Measurements from ENCODE around the gene ADAMTS13. TPM values are rescaled to one million over a fixed set of nuclear protein-coding genes. Genes with fewer than 3 reads are reported as not detected.

ADAMTS13 gene
- total and polyA plus RNA-seq, 2 donors (not counting 3 experiments of a cell fraction or from before 2014, with no cell fraction given): 1.5 to 2.5 TPM

- no peak overlapping the region for H3K27ac ChIP-seq (ENCODE audit: insufficient read depth, low read depth, low read length)
- peak overlapping the region in 2 of 3 experiments; percentile 60 to 82 for H3K4me3 ChIP-seq (replicated peaks in 1 of 3; ENCODE audit: insufficient read depth in 1 of 3, low read depth in 1 of 3, low read length in 3 of 3)
- ChIA-PET POLR2A (interaction anchor here (0.6 to 1.5 kb wide), 3 partner anchors 17 to 218 kb away, joined by 4 to 8 read pairs (median 8); partner anchors contain the start of genes MED22, RPL7A and SLC2A6), CTCF (interaction anchor here (0.5 to 1.5 kb wide), 2 partner anchors 9 to 274 kb away, joined by 3 to 4 read pairs; no protein-coding TSS in a partner anchor)
- H3K4me1 ChIP-seq (ENCODE audit: control insufficient read depth, extremely low read depth, insufficient read depth, low read length): peaks cover 9% of the 10 kb centered on the region
- BruUV-seq (replicated peaks): no TSS peak
- FAIRE-seq: no peak
- H3K36me3 ChIP-seq (ENCODE audit: control insufficient read depth in 2 of 2, extremely low read depth in 1 of 2, insufficient read depth in 2 of 2, low read length in 2 of 2): no peaks in the 10 kb centered on the region
- no peaks in the 10 kb centered on the region for H4K20me1 ChIP-seq (replicated peaks; ENCODE audit: control insufficient read depth, extremely low read depth, insufficient read depth, low read length)
- no peaks in the 10 kb centered on the region for H3K27me3 ChIP-seq (ENCODE audit: control insufficient read depth in 2 of 2, insufficient read depth in 2 of 2, low read length in 2 of 2)
- peak overlapping the region; percentile 74 for H3K4me2 ChIP-seq (ENCODE audit: insufficient read depth, low read length)
- intact Hi-C loops (cut with micrococcal nuclease) (no loop called here), dilution Hi-C loops (cut with MboI; ENCODE audit: extremely low pct_ligation_motif_present, low sequenced_read_pairs) (no loop called here)
- H2AFZ ChIP-seq (ENCODE audit: low read depth, low read length): peak overlapping the region; percentile 75
- H3K9ac ChIP-seq (replicated peaks; ENCODE audit: extremely low read depth, insufficient read depth, low read length): peak overlapping the region; percentile 86
- TF ChIP-seq POLR2A (IDR thresholded peaks at IDR 0.05; ENCODE audit: low read depth, low read length) (no peak), JUN (IDR thresholded peaks at IDR 0.05; ENCODE audit: borderline replicate concordance, insufficient read depth, insufficient read length, low read depth) (no peak), GATA2 (IDR thresholded peaks at IDR 0.05; ENCODE audit: insufficient read depth, insufficient read length, low read depth, low read length) (no peak), MYC (IDR thresholded peaks at IDR 0.05; ENCODE audit: low read depth, low read length) (no peak)
- H3K79me2 ChIP-seq (ENCODE audit: control insufficient read depth, insufficient read depth, low read length): no peaks in the 10 kb centered on the region
- DNase-seq (ENCODE audit: low read depth, low spot score): peak; percentile 23
- H3K9me1 ChIP-seq (replicated peaks; ENCODE audit: control insufficient read depth, extremely low read depth, insufficient read depth, low read length): no peaks in the 10 kb centered on the region
- H3K9me3 ChIP-seq (replicated peaks; ENCODE audit: control insufficient read depth, insufficient read depth, low read length): no peaks in the 10 kb centered on the region
Observed at GRCh38 chr9:133460405-133461175, 38.4 kb downstream of the ADAMTS13 start.

GRCh38 chr9:133461975-133462374 lies 39.8 kb downstream of the ADAMTS13 start:
- Histone ChIP-seq H3K36me3 (ENCODE audit: control insufficient read depth in 2 of 2, extremely low read depth in 1 of 2, insufficient read depth in 2 of 2, low read length in 2 of 2) (no peaks in the 10 kb centered on the region), H3K79me2 (ENCODE audit: control insufficient read depth, insufficient read depth, low read length) (no peaks in the 10 kb centered on the region), H2AFZ (ENCODE audit: low read depth, low read length) (no peak overlapping the region), H3K4me1 (ENCODE audit: control insufficient read depth, extremely low read depth, insufficient read depth, low read length) (peaks cover 9% of the 10 kb centered on the region), H3K4me2 (ENCODE audit: insufficient read depth, low read length) (no peak overlapping the region), H3K9ac (replicated peaks; ENCODE audit: extremely low read depth, insufficient read depth, low read length) (no peak overlapping the region), H3K27ac (ENCODE audit: insufficient read depth, low read depth, low read length) (no peak overlapping the region), H3K9me1 (replicated peaks; ENCODE audit: control insufficient read depth, extremely low read depth, insufficient read depth, low read length) (no peaks in the 10 kb centered on the region), H3K27me3 (ENCODE audit: control insufficient read depth in 2 of 2, insufficient read depth in 2 of 2, low read length in 2 of 2) (no peaks in the 10 kb centered on the region), H3K9me3 (replicated peaks; ENCODE audit: control insufficient read depth, insufficient read depth, low read length) (no peaks in the 10 kb centered on the region), H4K20me1 (replicated peaks; ENCODE audit: control insufficient read depth, extremely low read depth, insufficient read depth, low read length) (no peaks in the 10 kb centered on the region), H3K4me3 (replicated peaks in 1 of 3; ENCODE audit: insufficient read depth in 1 of 3, low read depth in 1 of 3, low read length in 3 of 3) (no peak overlapping the region)
- FAIRE-seq: no peak
- TF ChIP-seq JUN (IDR thresholded peaks at IDR 0.05; ENCODE audit: borderline replicate concordance, insufficient read depth, insufficient read length, low read depth): no peak
- intact Hi-C loops (cut with micrococcal nuclease) (no loop called here), dilution Hi-C loops (cut with MboI; ENCODE audit: extremely low pct_ligation_motif_present, low sequenced_read_pairs) (no loop called here)
- ChIA-PET POLR2A (no interaction called here), CTCF (no interaction called here)
- DNase-seq (ENCODE audit: low read depth, low spot score): no peak
- no TSS peak for BruUV-seq (replicated peaks)

All from endothelial cell of umbilical vein (primary cell).